ENCODE results near the gene HAPLN2.

- no peak for TF ChIP-seq EZH2 (IDR thresholded peaks at IDR 0.05)
- no peak for TF ChIP-seq POLR2AphosphoS5 (IDR thresholded peaks at IDR 0.05; ENCODE audit: borderline replicate concordance, low read depth, low read length)
Observed at GRCh38 chr1:156612666-156613065, 6.5 kb upstream of the HAPLN2 start.

Measured in SK-N-MC (cell line).